Neuronal stem cell (in vitro differentiated cells): ENCODE results near the gene PARD3B.

Source experiments
- DNase-seq: peaks from one replicate; pipeline ENCODE4 v3.0.0-alpha.2; 2013; ENCODE audit warnings: low spot score
- H2AFZ ChIP-seq: one replicate; pipeline ENCODE4 v1.6.1; 2013; ENCODE audit warnings: mild to moderate bottlenecking, low read length, inconsistent platforms
- H2AK5ac ChIP-seq: 2 replicates; pipeline ENCODE4 v1.6.1; 2013; ENCODE audit warnings: low read depth, mild to moderate bottlenecking, inconsistent platforms, low read length, moderate library complexity, mixed read lengths
- H2BK120ac ChIP-seq: 2 replicates; pipeline ENCODE4 v1.6.1; 2013; ENCODE audit warnings: low read depth, mild to moderate bottlenecking, inconsistent platforms, low read length, moderate library complexity, mixed read lengths
- H2BK12ac ChIP-seq: one replicate; pipeline ENCODE4 v1.6.1; 2013; ENCODE audit warnings: low read length, inconsistent platforms
- H2BK15ac ChIP-seq: 2 replicates; pipeline ENCODE4 v1.6.1; 2013; ENCODE audit warnings: mild to moderate bottlenecking, low read length, inconsistent platforms, mixed read lengths
- H2BK5ac ChIP-seq: one replicate; pipeline ENCODE4 v1.6.1; 2013; ENCODE audit warnings: inconsistent platforms, mild to moderate bottlenecking, low read length, moderate library complexity
- H3K14ac ChIP-seq: one replicate; pipeline ENCODE4 v1.6.1; 2013; ENCODE audit warnings: low read length, inconsistent platforms
- H3K18ac ChIP-seq: 2 replicates; pipeline ENCODE4 v1.6.1; 2013; ENCODE audit warnings: low read length, inconsistent platforms
- H3K23ac ChIP-seq: 2 replicates; pipeline ENCODE4 v1.6.1; 2013; ENCODE audit warnings: low read depth, mild to moderate bottlenecking, mixed read lengths, low read length, inconsistent platforms; ENCODE audit not compliant: poor library complexity
- H3K27ac ChIP-seq: replicated peaks from 3 replicates; pipeline ENCODE4 v1.5.1; 2013; ENCODE audit warnings: low read length, inconsistent platforms
- H3K27me3 ChIP-seq, 3 experiments: 2 replicates each; pipeline ENCODE4 v1.6.1; 2013; ENCODE audit warnings: low read length in 3 of 3, mild to moderate bottlenecking in 2 of 3, inconsistent platforms in 1 of 3, low read depth in 1 of 3, mixed read lengths in 1 of 3, moderate library complexity in 1 of 3; ENCODE audit not compliant: control insufficient read depth in 3 of 3, insufficient read depth in 3 of 3
- H3K36me3 ChIP-seq, 2 donors: replicated peaks in 1 of 2; 2 replicates each; pipeline ENCODE4 v1.6.1; 2013; ENCODE audit warnings: low read length in 2 of 2; ENCODE audit not compliant: control insufficient read depth in 2 of 2, insufficient read depth in 2 of 2
- H3K4ac ChIP-seq: 2 replicates; pipeline ENCODE4 v1.6.1; 2013; ENCODE audit warnings: inconsistent platforms, mild to moderate bottlenecking, low read length, moderate library complexity
- H3K4me1 ChIP-seq, 2 donors: 1 replicate in 1 of 2; 2 replicates in 1 of 2; pipeline ENCODE4 v1.6.1; 2013; ENCODE audit warnings: low read length in 2 of 2, low read depth in 1 of 2; ENCODE audit not compliant: control insufficient read depth in 2 of 2, insufficient read depth in 1 of 2
- H3K4me2 ChIP-seq: one replicate; pipeline ENCODE4 v1.6.1; 2013; ENCODE audit warnings: mild to moderate bottlenecking, low read length, inconsistent platforms; ENCODE audit not compliant: insufficient read depth, poor library complexity, severe bottlenecking
- H3K4me3 ChIP-seq, 2 donors: 2 replicates each; pipeline ENCODE4 v1.5.1; 2013; ENCODE audit warnings: low read length in 2 of 2, mild to moderate bottlenecking in 2 of 2, inconsistent platforms in 1 of 2, moderate library complexity in 1 of 2
- H3K79me1 ChIP-seq: one replicate; pipeline ENCODE4 v1.6.1; 2013; ENCODE audit warnings: low read depth, mild to moderate bottlenecking, inconsistent platforms, low read length, moderate library complexity
- H3K9ac ChIP-seq: one replicate; pipeline ENCODE4 v1.6.1; 2013; ENCODE audit warnings: mild to moderate bottlenecking, low read depth, low read length, inconsistent platforms; ENCODE audit not compliant: poor library complexity
- H3K9me3 ChIP-seq, 2 donors: replicated peaks in 1 of 2; 2 replicates each; pipeline versions ENCODE3 to v1.6.1; 2013; ENCODE audit warnings: low read length in 2 of 2, mild to moderate bottlenecking in 2 of 2, inconsistent platforms in 1 of 2, low read depth in 1 of 2, mixed read lengths in 1 of 2, moderate library complexity in 1 of 2; ENCODE audit not compliant: control insufficient read depth in 2 of 2, insufficient read depth in 1 of 2
- H4K8ac ChIP-seq: one replicate; pipeline ENCODE4 v1.6.1; 2013; ENCODE audit warnings: low read depth, mild to moderate bottlenecking, inconsistent platforms, low read length, moderate library complexity
- H4K91ac ChIP-seq: one replicate; pipeline ENCODE4 v1.6.1; 2013; ENCODE audit warnings: low read length, low read depth, mild to moderate bottlenecking, inconsistent platforms; ENCODE audit not compliant: poor library complexity
- WGBS, 2 donors: extraction: QIAGEN DNeasy Blood & Tissue Kit; methylation state at CpG; one replicate each; pipeline ENCODE4 v1.1.7; 2013; ENCODE audit warnings: missing lambda C conversion rate in 2 of 2, mixed read lengths in 1 of 2; ENCODE audit not compliant: insufficient read length in 2 of 2, insufficient replicate concordance in 1 of 2; ENCODE audit errors: extremely low coverage in 2 of 2; 5-methylcytosine and 5-hydroxymethylcytosine counted together

PARD3B gene

GRCh38 chr2:205566606-205567168 is 1021.4 kb downstream of the PARD3B start:
- Histone ChIP-seq H3K27me3 (no peaks in the 10 kb centered on the region), H2AK5ac (no peak overlapping the region), H3K9ac (no peak overlapping the region), H3K18ac (no peak overlapping the region), H2AFZ (no peak overlapping the region), H3K4ac (no peak overlapping the region), H3K14ac (no peak overlapping the region), H2BK120ac (no peak overlapping the region), H2BK15ac (no peak overlapping the region), H3K79me1 (no peaks in the 10 kb centered on the region), H3K36me3 (no peaks in the 10 kb centered on the region), H3K4me3 (no peak overlapping the region), H3K27ac (no peak overlapping the region), H4K8ac (no peak overlapping the region), H3K23ac (no peak overlapping the region), H2BK12ac (no peak overlapping the region), H2BK5ac (no peak overlapping the region), H3K4me2 (no peak overlapping the region), H4K91ac (no peak overlapping the region), H3K4me1 (peaks cover 6% of the 10 kb centered on the region in 2 donors), H3K9me3 (no peaks in the 10 kb centered on the region)
- whole genome bisulfite sequencing, 2 donors, result no CpG with 5 or more reads among the region's 6 CpGs
- no peak for DNase-seq

GRCh38 chr2:205568620-205569019 is 1023.3 kb downstream of the PARD3B start:
- H2AFZ ChIP-seq, result no peak overlapping the region
- H4K91ac ChIP-seq, result no peak overlapping the region
- H3K36me3 ChIP-seq, result peaks cover 0 to 2% of the 10 kb centered on the region in 2 donors
- no peak overlapping the region for H3K14ac ChIP-seq
- no peak for DNase-seq
- H2BK5ac ChIP-seq, result no peak overlapping the region
- no peaks in the 10 kb centered on the region for H3K27me3 ChIP-seq
- no peak overlapping the region for H2BK120ac ChIP-seq
- H2BK15ac ChIP-seq, result no peak overlapping the region
- WGBS, 2 donors, result no CpG with 5 or more reads among the region's 5 CpGs
- no peak overlapping the region for H3K4me3 ChIP-seq
- H4K8ac ChIP-seq, result no peak overlapping the region
- H3K9ac ChIP-seq, result no peak overlapping the region
- H3K27ac ChIP-seq, result no peak overlapping the region
- no peak overlapping the region for H3K18ac ChIP-seq
- H2AK5ac ChIP-seq, result no peak overlapping the region
- peaks cover 0 to 2% of the 10 kb centered on the region in 2 donors for H3K9me3 ChIP-seq
- H3K4me2 ChIP-seq, result no peak overlapping the region
- H3K4ac ChIP-seq, result no peak overlapping the region
- no peak overlapping the region for H2BK12ac ChIP-seq
- no peak overlapping the region for H3K23ac ChIP-seq
- H3K4me1 ChIP-seq, result peaks cover 8 to 9% of the 10 kb centered on the region in 2 donors
- no peaks in the 10 kb centered on the region for H3K79me1 ChIP-seq

DNA sequence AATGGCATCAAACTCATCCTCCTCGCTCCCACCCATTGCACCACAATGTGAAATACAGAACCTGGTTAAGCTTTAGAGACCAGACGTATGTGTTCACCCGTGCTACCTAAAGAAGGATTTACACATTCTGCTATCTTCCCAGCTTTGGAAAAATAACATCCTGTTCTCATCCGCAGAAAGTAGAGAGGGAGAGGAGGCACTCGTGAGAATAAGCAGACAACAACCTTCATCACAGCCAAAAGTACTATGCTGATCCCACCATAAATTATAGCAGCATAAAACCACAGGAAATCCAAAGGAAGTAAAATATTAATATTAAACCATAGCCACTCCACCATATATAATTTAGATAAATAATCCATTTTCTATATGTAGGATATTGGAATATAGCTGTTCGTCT is 1025.4 kb downstream of the PARD3B start:
- Histone ChIP-seq H3K27ac (no peak overlapping the region), H4K8ac (no peak overlapping the region), H3K18ac (no peak overlapping the region), H2AK5ac (no peak overlapping the region), H3K4me3 (no peak overlapping the region), H3K23ac (no peak overlapping the region), H2BK12ac (no peak overlapping the region), H2BK120ac (no peak overlapping the region), H3K14ac (no peak overlapping the region), H3K36me3 (peaks cover 0 to 2% of the 10 kb centered on the region in 2 donors), H3K27me3 (no peaks in the 10 kb centered on the region), H3K4me1 (peaks cover 8 to 9% of the 10 kb centered on the region in 2 donors), H3K9me3 (peaks cover 2 to 6% of the 10 kb centered on the region in 2 donors), H3K4ac (no peak overlapping the region), H2AFZ (no peak overlapping the region), H2BK15ac (no peak overlapping the region), H2BK5ac (no peak overlapping the region), H3K9ac (no peak overlapping the region), H3K4me2 (no peak overlapping the region), H3K79me1 (no peaks in the 10 kb centered on the region), H4K91ac (no peak overlapping the region)
- DNase-seq, result no peak
- WGBS, 2 donors, result no CpG with 5 or more reads among the region's 6 CpGs

DNA sequence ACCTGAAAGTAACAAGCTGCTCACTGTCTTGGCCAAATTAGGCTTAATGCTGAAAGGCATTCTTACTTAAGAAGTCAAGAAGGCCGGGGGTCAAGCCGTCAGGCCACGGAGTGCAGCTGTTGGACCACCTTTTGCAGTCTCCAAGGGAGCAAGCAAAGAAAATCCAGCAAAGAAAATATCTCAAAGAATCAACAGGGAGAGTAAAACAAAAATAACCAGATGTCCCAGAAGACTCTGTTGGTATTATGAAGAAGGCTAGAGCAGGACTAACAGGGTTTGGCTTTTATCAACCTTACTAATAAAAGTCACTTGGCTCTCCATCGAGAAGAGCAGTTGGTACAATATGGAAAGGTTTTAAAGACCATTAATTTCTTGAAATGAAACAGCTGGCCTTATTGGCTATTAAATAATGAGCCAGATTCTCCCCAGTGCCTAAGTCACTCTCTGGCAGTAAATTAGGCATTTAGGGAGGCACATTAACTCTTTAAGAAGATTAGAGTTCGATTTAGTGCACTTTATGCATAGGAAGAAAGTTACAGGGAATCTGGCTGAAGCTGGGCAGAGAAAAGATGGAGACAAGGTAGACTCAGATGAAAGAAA is 1026.2 kb downstream of the PARD3B start:
- Histone ChIP-seq H4K8ac (no peak overlapping the region), H3K9me3 (peaks cover 2 to 13% of the 10 kb centered on the region in 2 donors), H2BK15ac (no peak overlapping the region), H4K91ac (no peak overlapping the region), H3K4me3 (no peak overlapping the region), H3K27ac (peak overlapping the region; percentile 63), H3K4me1 (peaks cover 8 to 9% of the 10 kb centered on the region in 2 donors), H3K14ac (no peak overlapping the region), H3K27me3 (no peaks in the 10 kb centered on the region), H2AFZ (no peak overlapping the region), H3K4ac (no peak overlapping the region), H3K18ac (no peak overlapping the region), H2BK120ac (no peak overlapping the region), H3K23ac (no peak overlapping the region), H2AK5ac (no peak overlapping the region), H2BK5ac (no peak overlapping the region), H3K4me2 (no peak overlapping the region), H2BK12ac (no peak overlapping the region), H3K36me3 (peaks cover 0 to 2% of the 10 kb centered on the region in 2 donors), H3K9ac (no peak overlapping the region), H3K79me1 (no peaks in the 10 kb centered on the region)
- no peak for DNase-seq
- no CpG with 5 or more reads among the region's 5 CpGs for whole genome bisulfite sequencing, 2 donors
